ENCODE measurements around the gene MX1.
"Not testable (repeated sequence)": the region's sequence is repeated elsewhere in the genome, so short reads cannot be mapped to it uniquely, and the experiment has no call there.

The MX1 gene

GRCh38 chr21:41407541-41408460 lies 18.2 kb upstream of the MX1 start:
- DNase-seq, result no peak

DNA sequence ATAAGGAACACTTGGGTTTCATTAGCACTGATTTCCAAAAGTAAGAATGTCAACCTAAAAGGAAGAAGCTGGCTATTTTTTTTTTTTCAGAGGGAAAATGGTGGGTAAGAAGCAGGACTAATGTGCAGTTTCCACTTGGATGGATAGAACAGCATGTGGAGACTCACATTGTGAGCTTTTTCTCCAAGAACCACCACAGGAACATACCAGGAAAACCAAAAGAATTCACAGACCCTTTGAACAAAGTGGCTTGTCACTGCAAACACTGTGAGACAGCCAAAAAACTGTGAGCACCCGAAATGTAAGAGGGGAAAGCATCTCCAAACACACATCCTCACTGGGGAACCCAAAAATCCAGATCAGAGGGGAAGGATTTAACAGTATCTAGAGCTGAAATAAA lies 15.7 kb upstream of the MX1 start:
- DNase-seq, result no peak

GRCh38 chr21:41410767-41411448 lies 15.1 kb upstream of the MX1 start:
- no peak for DNase-seq

DNA sequence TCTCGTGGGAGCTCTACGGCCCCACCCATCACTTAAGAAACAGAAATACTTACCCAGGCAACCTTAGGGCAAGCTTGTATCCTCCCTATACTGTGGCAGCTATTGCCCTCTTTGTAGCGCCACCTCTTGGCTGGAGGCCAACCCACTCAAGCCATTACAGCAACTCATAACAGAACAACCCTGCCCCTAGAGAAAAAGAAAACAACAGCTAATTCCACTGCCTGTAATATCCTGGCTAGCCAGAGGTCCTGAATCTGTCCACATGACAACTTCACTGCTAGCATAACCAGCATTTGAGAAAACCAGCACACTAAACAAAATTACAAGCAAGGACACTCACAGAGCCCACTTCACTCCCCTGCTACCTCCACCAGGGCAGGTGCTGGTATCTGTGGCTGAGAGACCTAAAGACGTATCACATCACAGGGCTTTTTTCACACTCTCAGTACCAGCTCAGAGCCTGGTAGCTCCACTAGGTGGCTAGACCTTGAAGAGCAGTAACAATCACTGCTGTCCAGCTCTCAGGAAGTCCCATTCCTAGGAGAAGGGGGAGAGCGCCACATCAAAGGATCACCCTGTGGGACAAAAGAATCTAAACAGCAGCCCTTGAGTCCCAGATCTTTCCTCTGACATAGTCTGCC lies 14.5 kb upstream of the MX1 start:
- DNase-seq, result peak; percentile 26

DNA sequence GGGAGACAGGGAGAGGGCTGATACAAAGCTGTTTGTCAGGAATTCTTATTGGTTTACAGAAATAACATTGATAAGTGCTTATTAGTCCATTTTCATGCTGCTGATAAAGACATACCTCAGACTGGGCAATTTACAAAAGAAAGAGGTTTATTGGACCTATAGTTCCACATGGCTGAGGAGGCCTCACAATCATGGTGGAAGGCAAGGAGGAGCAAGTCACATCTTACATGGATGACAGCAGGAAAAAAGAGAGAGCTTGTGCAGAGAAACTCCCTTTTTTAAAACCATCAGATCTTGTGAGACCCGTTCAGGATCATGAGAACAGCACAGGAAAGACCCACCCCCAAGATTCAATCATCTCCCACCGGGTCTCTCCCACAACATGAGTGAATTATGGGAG lies 8.5 kb upstream of the MX1 start:
- DNase-seq, result not testable (repeated sequence)

- no peak for DNase-seq
Observed at GRCh38 chr21:41418393-41418792, 7.6 kb upstream of the MX1 start.

- no peak for DNase-seq
Observed at GRCh38 chr21:41418956-41419680, 6.9 kb upstream of the MX1 start.

GRCh38 chr21:41419921-41420862 lies 5.8 kb upstream of the MX1 start:
- peak; percentile 71 for DNase-seq

- not testable (repeated sequence) for DNase-seq
Observed at GRCh38 chr21:41420998-41421397, 5.0 kb upstream of the MX1 start.

- DNase-seq, result no peak
Observed at GRCh38 chr21:41422546-41423304, 3.3 kb upstream of the MX1 start.

DNA sequence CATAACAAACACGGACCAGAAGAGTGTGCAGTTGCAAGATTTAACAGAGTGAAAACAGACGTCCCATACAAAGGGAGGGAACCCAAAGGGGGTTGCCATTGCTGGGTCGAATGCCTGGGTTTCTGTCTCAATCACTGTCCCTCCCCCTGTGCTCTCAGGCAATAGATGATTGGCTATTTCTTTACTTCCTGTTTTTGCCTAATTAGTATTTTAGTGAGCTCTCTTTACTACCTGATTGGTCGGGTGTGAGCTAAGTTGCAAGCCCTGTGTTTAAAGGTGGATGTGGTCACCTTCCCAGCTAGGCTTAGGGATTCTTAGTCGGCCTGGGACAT lies 2.8 kb upstream of the MX1 start:
- DNase-seq, result peak; percentile 19

- no peak for DNase-seq
Observed at GRCh38 chr21:41425588-41425953, 468 bp upstream of the MX1 start.

GRCh38 chr21:41426676-41427404 lies 801 bp downstream of the MX1 start:
- no peak for DNase-seq

DNA sequence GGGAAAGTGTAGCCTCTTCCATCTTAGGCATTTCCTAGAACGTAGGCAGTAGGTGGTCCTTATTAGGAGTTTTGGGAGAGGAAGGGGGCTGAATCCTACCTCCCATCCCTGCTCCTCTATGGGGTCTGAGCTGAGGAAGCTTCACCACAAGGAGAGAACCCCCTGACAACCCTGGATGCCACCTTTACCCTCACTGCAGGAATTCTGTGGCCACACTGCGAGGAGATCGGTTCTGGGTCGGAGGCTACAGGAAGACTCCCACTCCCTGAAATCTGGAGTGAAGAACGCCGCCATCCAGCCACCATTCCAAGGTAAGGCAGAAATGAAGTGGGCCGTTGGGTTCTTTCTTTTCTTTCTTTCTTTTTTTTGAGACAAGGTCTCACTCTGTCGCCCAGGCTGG lies 1.5 kb downstream of the MX1 start:
- no peak for DNase-seq

GRCh38 chr21:41428311-41428710 lies 2.3 kb downstream of the MX1 start:
- no peak for DNase-seq

DNA sequence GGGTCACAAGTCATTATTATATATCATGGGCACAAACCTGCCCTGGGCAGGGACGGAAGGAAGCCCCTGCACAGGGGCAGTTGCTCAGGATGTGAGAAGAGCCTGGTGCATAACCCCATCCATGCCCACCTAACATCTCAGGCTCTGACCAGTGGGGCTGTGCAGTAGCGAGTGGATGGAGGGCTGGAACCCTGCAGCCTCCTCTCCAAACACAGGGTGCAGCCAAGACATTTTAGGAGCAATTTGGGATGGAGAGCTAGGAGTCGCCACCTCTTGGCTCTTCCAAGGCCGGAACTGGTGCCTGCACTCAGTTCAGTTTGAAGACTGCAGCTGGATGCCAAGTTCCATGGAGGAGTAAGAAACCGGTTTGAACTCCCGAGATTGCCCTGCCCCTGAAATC lies 2.8 kb downstream of the MX1 start:
- no peak for DNase-seq

DNA sequence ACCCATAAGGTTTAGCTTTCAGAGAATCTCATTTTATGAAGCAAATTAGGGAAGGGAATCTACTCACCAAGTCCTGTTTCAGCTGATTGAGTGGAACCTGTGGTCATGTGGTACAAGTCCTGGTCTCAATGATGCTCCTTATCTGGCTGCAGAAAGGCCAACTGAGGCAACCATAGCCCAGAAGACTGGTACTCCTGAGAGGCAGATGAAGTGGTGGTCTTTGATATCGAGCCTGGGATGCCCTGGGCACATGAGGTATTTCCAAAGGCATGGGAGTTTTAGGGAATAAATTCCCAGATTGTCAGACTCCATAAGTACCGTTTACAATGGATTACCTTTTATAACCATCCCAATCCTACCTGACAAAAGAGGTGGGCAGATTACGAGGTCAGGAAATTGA lies 3.3 kb downstream of the MX1 start:
- no peak for DNase-seq

- no peak for DNase-seq
Observed at GRCh38 chr21:41429925-41430491, 4.0 kb downstream of the MX1 start.

- no peak for DNase-seq
Observed at GRCh38 chr21:41431788-41432548, 5.9 kb downstream of the MX1 start.

Data from CD4-positive, alpha-beta T cell treated with Interleukin-17A for 1 hour (primary cell).